Measurements from ENCODE around the gene ROR2. TPM values are rescaled to one million over a fixed set of nuclear protein-coding genes. Genes with fewer than 3 reads are reported as not detected.

ROR2 gene
- total and polyA plus RNA-seq, 2 donors = 4.5 to 7.1 TPM

DNA sequence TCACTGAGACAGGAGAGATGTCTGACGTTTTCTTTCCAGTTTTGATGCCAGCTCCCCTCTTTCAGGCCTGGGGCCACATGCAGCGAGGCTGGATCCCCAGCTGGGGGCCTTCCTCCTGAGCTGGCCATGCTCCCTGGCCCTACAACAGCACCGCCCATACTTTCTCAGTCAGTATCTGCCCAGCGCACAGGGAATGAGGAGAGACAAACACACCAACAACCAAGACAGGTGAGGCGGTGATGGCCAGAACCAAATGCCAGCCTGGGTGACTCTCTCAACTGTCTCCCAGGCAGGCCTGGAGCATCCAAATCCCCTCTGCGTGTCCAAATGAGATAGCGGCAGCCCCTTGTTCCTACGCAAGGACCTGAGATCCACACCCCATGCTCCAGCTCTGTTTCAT, 109.6 kb downstream of the ROR2 start:
- Histone ChIP-seq H3K27ac (ENCODE audit: low read depth in 1 of 2, low read length in 1 of 2) (peak overlapping the region in 1 of 2 donors; percentile 15), H3K36me3 (ENCODE audit: control insufficient read depth in 2 of 2, insufficient read depth in 2 of 2, low read length in 1 of 2) (no peaks in the 10 kb centered on the region), H3K9me3 (ENCODE audit: control insufficient read depth in 2 of 2, insufficient read depth in 1 of 2, low read length in 1 of 2) (peaks cover 0 to 7% of the 10 kb centered on the region in 2 donors), H3K4me3 (ENCODE audit: low read length in 2 of 2) (no peak overlapping the region), H3K27me3 (ENCODE audit: control insufficient read depth in 2 of 2, insufficient read depth in 1 of 2, low read length in 1 of 2) (peaks cover 0 to 9% of the 10 kb centered on the region in 2 donors), H3K4me1 (ENCODE audit: control insufficient read depth in 2 of 2, insufficient read depth in 2 of 2, low read length in 2 of 2) (peaks cover 9 to 71% of the 10 kb centered on the region in 2 donors)
- WGBS = 90% methylated on average over 8 of the region's 8 CpGs
- DNase-seq (ENCODE audit: low read depth in 6 of 9, low spot score in 9 of 9) = no peak

DNA sequence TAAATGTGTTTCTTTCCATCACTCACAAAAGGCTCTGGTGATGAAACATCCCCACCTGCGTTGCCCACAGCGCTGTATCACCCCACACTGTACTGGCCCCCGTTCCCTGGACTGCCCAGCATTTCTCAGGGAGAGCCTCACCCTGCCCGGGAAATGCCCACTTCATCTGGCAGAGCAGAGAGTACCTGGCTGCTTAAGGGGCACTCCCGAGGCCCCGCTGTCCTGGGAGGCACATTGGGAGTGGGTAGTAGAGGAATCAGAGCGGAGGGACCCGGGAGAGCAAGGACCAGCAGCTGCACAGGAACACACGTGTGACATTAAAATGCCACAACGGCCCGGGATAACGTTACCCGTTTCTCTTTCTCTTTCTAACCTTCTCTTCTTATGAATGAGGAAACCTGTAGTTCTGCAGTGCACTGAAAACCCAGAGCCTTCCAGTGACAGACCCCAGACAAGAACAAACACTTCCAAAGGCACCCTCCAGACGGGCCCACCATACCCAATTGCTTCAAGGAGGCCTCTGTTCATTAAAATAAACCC, 110.0 kb downstream of the ROR2 start:
- peak in 1 of 9 donors; percentile 56 for DNase-seq (ENCODE audit: low read depth in 6 of 9, low spot score in 9 of 9)
- Histone ChIP-seq H3K9me3 (ENCODE audit: control insufficient read depth in 2 of 2, insufficient read depth in 1 of 2, low read length in 1 of 2) (peaks cover 0 to 7% of the 10 kb centered on the region in 2 donors), H3K4me1 (ENCODE audit: control insufficient read depth in 2 of 2, insufficient read depth in 2 of 2, low read length in 2 of 2) (peaks cover 9 to 72% of the 10 kb centered on the region in 2 donors), H3K27me3 (ENCODE audit: control insufficient read depth in 2 of 2, insufficient read depth in 1 of 2, low read length in 1 of 2) (peaks cover 0 to 7% of the 10 kb centered on the region in 2 donors), H3K36me3 (ENCODE audit: control insufficient read depth in 2 of 2, insufficient read depth in 2 of 2, low read length in 1 of 2) (no peaks in the 10 kb centered on the region), H3K4me3 (ENCODE audit: low read length in 2 of 2) (no peak overlapping the region), H3K27ac (ENCODE audit: low read depth in 1 of 2, low read length in 1 of 2) (peak overlapping the region in 1 of 2 donors; percentile 15)
- 77% methylated on average over 14 of the region's 14 CpGs for WGBS

DNA sequence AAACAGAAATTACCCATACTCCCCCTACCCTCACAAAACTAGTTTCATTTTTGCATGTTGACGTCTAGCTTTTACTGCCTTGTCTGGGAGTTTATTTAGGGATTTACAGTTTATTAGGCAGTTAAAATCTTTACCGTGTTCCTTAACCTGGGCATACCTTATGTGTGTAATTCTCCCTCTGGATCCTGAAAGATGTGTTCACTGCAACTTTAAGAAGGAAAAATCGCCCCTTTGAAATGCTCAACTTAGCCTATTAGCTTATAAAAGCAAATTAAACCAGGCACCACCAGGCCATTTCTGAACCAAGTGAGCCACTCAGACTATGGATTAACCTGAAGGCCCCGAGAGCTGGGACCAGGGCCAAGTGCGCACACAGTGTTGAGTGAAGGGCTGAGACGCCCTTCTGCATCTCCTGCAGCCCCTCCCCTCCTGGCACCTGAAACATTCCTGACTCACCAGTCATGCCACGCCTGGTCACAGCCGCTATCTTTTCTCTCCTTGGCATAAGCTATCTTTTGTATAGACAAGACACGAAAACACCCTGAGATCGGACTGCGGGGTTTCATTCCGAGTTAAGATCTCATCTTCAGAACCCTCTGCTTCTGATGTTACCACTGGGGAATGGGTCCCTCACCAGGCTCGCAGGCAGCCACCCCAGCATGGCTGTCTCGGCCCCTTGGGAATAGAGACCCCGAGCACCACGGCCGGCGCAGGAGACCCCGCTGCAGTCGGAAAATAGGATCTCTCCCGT, 111.9 kb downstream of the ROR2 start:
- H3K36me3 ChIP-seq (ENCODE audit: control insufficient read depth in 2 of 2, insufficient read depth in 2 of 2, low read length in 1 of 2) = no peaks in the 10 kb centered on the region
- H3K4me1 ChIP-seq (ENCODE audit: control insufficient read depth in 2 of 2, insufficient read depth in 2 of 2, low read length in 2 of 2) = peaks cover 4 to 71% of the 10 kb centered on the region in 2 donors
- 86% methylated on average over 21 of the region's 21 CpGs for WGBS
- H3K4me3 ChIP-seq (ENCODE audit: low read length in 2 of 2) = no peak overlapping the region
- peak in 1 of 9 donors; percentile 17 for DNase-seq (ENCODE audit: low read depth in 6 of 9, low spot score in 9 of 9)
- H3K27me3 ChIP-seq (ENCODE audit: control insufficient read depth in 2 of 2, insufficient read depth in 1 of 2, low read length in 1 of 2) = no peaks in the 10 kb centered on the region
- peaks cover 0 to 7% of the 10 kb centered on the region in 2 donors for H3K9me3 ChIP-seq (ENCODE audit: control insufficient read depth in 2 of 2, insufficient read depth in 1 of 2, low read length in 1 of 2)
- H3K27ac ChIP-seq (ENCODE audit: low read depth in 1 of 2, low read length in 1 of 2) = peak overlapping the region in 1 of 2 donors; percentile 7

DNA sequence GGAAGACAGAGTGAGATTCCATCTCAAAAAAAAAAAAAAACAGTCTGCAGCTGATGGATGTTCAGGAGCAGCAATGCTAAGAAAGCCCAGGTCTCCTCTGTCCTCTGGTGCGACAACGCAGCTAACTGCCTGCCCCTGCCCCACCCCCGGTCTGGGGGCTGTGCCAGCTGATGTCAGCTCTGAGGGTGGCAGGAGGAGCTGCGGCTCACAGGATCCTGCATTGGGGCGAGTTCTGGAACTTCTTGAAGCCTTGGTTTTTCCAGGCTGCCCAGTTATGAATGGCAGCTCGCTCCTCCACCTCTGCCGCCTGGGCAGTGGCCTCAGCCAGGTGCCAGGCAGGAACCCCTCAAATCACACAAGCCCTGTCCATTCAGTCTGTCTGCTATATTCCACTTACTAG, 113.5 kb downstream of the ROR2 start:
- DNase-seq (ENCODE audit: low read depth in 6 of 9, low spot score in 9 of 9) = no peak
- H3K4me1 ChIP-seq (ENCODE audit: control insufficient read depth in 2 of 2, insufficient read depth in 2 of 2, low read length in 2 of 2) = peaks cover 0 to 61% of the 10 kb centered on the region in 2 donors
- H3K9me3 ChIP-seq (ENCODE audit: control insufficient read depth in 2 of 2, insufficient read depth in 1 of 2, low read length in 1 of 2) = peaks cover 0 to 7% of the 10 kb centered on the region in 2 donors
- no peaks in the 10 kb centered on the region for H3K27me3 ChIP-seq (ENCODE audit: control insufficient read depth in 2 of 2, insufficient read depth in 1 of 2, low read length in 1 of 2)
- no peak overlapping the region for H3K27ac ChIP-seq (ENCODE audit: low read depth in 1 of 2, low read length in 1 of 2)
- no peak overlapping the region for H3K4me3 ChIP-seq (ENCODE audit: low read length in 2 of 2)
- no peaks in the 10 kb centered on the region for H3K36me3 ChIP-seq (ENCODE audit: control insufficient read depth in 2 of 2, insufficient read depth in 2 of 2, low read length in 1 of 2)
- WGBS = 95% methylated on average over 7 of the region's 7 CpGs

- Histone ChIP-seq H3K4me1 (ENCODE audit: control insufficient read depth in 2 of 2, insufficient read depth in 2 of 2, low read length in 2 of 2) (peaks cover 0 to 57% of the 10 kb centered on the region in 2 donors), H3K27me3 (ENCODE audit: control insufficient read depth in 2 of 2, insufficient read depth in 1 of 2, low read length in 1 of 2) (no peaks in the 10 kb centered on the region), H3K4me3 (ENCODE audit: low read length in 2 of 2) (no peak overlapping the region), H3K27ac (ENCODE audit: low read depth in 1 of 2, low read length in 1 of 2) (peak overlapping the region in 1 of 2 donors; percentile 83), H3K9me3 (ENCODE audit: control insufficient read depth in 2 of 2, insufficient read depth in 1 of 2, low read length in 1 of 2) (peaks cover 0 to 7% of the 10 kb centered on the region in 2 donors), H3K36me3 (ENCODE audit: control insufficient read depth in 2 of 2, insufficient read depth in 2 of 2, low read length in 1 of 2) (no peaks in the 10 kb centered on the region)
- 62% methylated on average over 7 of the region's 7 CpGs for WGBS
- DNase-seq (ENCODE audit: low read depth in 6 of 9, low spot score in 9 of 9) = peak in 6 of 9 donors; percentile 40 to 76 (median 52)
These were observed 114.4 kb downstream of the ROR2 start for GRCh38 chr9:91835632-91836031.

DNA sequence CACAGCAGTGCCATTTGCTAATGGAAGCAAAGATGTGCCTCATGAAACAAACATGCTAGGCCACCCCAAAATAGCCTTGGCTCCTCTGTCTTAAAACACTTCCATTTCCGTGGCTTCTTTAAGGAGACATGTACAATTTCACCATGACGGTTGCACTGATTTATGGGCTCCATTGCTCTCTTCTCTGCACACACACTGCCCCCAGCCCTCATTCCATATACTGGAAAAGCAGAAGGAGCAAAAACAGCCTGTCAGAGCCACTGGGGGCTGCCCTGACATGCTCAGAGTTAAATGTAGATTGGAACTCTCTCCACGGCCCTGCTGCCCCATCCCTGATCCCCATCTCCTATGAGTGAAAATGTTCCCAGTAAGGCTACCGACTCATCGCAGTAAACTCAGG, 114.8 kb downstream of the ROR2 start:
- no peak overlapping the region for H3K27ac ChIP-seq (ENCODE audit: low read depth in 1 of 2, low read length in 1 of 2)

DNA sequence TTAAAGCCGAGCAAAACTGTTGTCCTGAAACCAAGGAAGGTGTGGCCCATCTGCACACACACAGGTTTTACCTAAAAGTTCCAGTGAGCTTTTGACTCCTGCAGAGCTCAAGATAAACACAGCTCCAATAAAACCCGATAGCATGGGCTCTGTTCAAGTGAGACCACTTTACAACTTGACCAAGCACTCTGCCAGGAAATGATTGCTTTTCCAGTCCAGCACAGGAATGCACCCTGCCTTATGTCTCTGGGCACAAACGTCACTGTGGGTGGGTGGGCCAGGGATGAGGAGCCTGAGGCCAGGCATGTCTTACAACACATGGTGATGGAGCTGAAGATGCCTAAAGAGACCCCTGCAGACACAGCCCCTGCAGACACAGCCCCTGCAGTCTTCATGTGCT, 115.3 kb downstream of the ROR2 start:
- Histone ChIP-seq H3K27ac (ENCODE audit: low read depth in 1 of 2, low read length in 1 of 2) (no peak overlapping the region), H3K4me3 (ENCODE audit: low read length in 2 of 2) (no peak overlapping the region), H3K9me3 (ENCODE audit: control insufficient read depth in 2 of 2, insufficient read depth in 1 of 2, low read length in 1 of 2) (peaks cover 0 to 7% of the 10 kb centered on the region in 2 donors), H3K4me1 (ENCODE audit: control insufficient read depth in 2 of 2, insufficient read depth in 2 of 2, low read length in 2 of 2) (peaks cover 0 to 48% of the 10 kb centered on the region in 2 donors), H3K27me3 (ENCODE audit: control insufficient read depth in 2 of 2, insufficient read depth in 1 of 2, low read length in 1 of 2) (no peaks in the 10 kb centered on the region), H3K36me3 (ENCODE audit: control insufficient read depth in 2 of 2, insufficient read depth in 2 of 2, low read length in 1 of 2) (no peaks in the 10 kb centered on the region)
- WGBS = 91% methylated on average over 3 of the region's 3 CpGs
- no peak for DNase-seq (ENCODE audit: low read depth in 6 of 9, low spot score in 9 of 9)

More for the DNA sequence above, 114.8 kb downstream of the ROR2 start:
- 74% methylated on average over 5 of the region's 5 CpGs for WGBS
- Histone ChIP-seq H3K36me3 (ENCODE audit: control insufficient read depth in 2 of 2, insufficient read depth in 2 of 2, low read length in 1 of 2) (no peaks in the 10 kb centered on the region), H3K4me3 (ENCODE audit: low read length in 2 of 2) (no peak overlapping the region), H3K27me3 (ENCODE audit: control insufficient read depth in 2 of 2, insufficient read depth in 1 of 2, low read length in 1 of 2) (no peaks in the 10 kb centered on the region), H3K4me1 (ENCODE audit: control insufficient read depth in 2 of 2, insufficient read depth in 2 of 2, low read length in 2 of 2) (peaks cover 0 to 53% of the 10 kb centered on the region in 2 donors), H3K9me3 (ENCODE audit: control insufficient read depth in 2 of 2, insufficient read depth in 1 of 2, low read length in 1 of 2) (peaks cover 0 to 7% of the 10 kb centered on the region in 2 donors)
- no peak for DNase-seq (ENCODE audit: low read depth in 6 of 9, low spot score in 9 of 9)

GRCh38 chr9:91833878-91834255, 116.2 kb downstream of the ROR2 start:
- WGBS = 91% methylated on average over 7 of the region's 7 CpGs
- DNase-seq (ENCODE audit: low read depth in 6 of 9, low spot score in 9 of 9) = no peak
- Histone ChIP-seq H3K4me1 (ENCODE audit: control insufficient read depth in 2 of 2, insufficient read depth in 2 of 2, low read length in 2 of 2) (peaks cover 0 to 45% of the 10 kb centered on the region in 2 donors), H3K4me3 (ENCODE audit: low read length in 2 of 2) (no peak overlapping the region), H3K9me3 (ENCODE audit: control insufficient read depth in 2 of 2, insufficient read depth in 1 of 2, low read length in 1 of 2) (peaks cover 0 to 7% of the 10 kb centered on the region in 2 donors), H3K36me3 (ENCODE audit: control insufficient read depth in 2 of 2, insufficient read depth in 2 of 2, low read length in 1 of 2) (no peaks in the 10 kb centered on the region), H3K27ac (ENCODE audit: low read depth in 1 of 2, low read length in 1 of 2) (peak overlapping the region in 1 of 2 donors; percentile 69), H3K27me3 (ENCODE audit: control insufficient read depth in 2 of 2, insufficient read depth in 1 of 2, low read length in 1 of 2) (no peaks in the 10 kb centered on the region)

DNA sequence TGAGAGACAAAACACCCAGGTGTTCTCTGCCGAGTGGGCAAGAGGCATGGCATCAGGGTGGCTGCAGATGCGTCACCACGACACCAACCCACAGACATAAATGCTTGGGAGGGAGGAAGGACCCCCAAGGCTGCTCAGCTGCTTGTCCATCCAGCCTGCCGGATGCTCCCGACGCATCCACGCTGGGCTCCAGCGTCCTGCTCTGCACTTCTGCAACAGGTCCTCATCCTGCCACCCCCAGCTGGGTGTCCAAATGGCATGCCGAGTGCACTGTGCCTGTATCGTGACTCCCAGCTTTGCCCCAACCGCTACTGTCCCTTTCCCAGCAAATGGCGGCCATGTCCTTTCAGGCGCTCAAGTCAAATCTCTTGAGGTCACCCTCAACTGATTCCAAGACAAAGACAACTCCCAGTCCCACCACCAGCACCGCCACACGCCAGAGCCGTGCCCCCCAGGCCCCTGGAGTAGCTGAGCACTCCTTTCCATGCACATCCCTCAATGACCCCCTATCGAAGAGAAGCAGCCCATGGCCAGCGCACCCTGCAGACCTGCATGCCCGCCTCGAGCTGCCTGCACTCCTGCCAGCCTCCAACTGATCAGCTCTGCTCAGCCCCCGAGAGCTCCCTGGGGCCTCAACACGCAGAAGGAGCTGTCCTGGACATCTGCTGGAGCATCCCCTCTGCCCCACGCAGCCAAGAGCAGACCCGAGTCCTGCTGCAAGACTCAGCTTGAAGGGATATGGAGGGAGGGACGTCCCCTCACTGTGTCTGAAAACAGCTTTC, 116.7 kb downstream of the ROR2 start:
- no peaks in the 10 kb centered on the region for H3K36me3 ChIP-seq (ENCODE audit: control insufficient read depth in 2 of 2, insufficient read depth in 2 of 2, low read length in 1 of 2)
- DNase-seq (ENCODE audit: low read depth in 6 of 9, low spot score in 9 of 9) = no peak
- peak overlapping the region in 1 of 2 donors; percentile 15 for H3K27ac ChIP-seq (ENCODE audit: low read depth in 1 of 2, low read length in 1 of 2)
- no peaks in the 10 kb centered on the region for H3K27me3 ChIP-seq (ENCODE audit: control insufficient read depth in 2 of 2, insufficient read depth in 1 of 2, low read length in 1 of 2)
- peaks cover 0 to 7% of the 10 kb centered on the region in 2 donors for H3K9me3 ChIP-seq (ENCODE audit: control insufficient read depth in 2 of 2, insufficient read depth in 1 of 2, low read length in 1 of 2)
- H3K4me1 ChIP-seq (ENCODE audit: control insufficient read depth in 2 of 2, insufficient read depth in 2 of 2, low read length in 2 of 2) = peaks cover 0 to 43% of the 10 kb centered on the region in 2 donors
- no peak overlapping the region for H3K4me3 ChIP-seq (ENCODE audit: low read length in 2 of 2)
- 95% methylated on average over 25 of the region's 25 CpGs for WGBS
